Right lobe of liver (tissue), 6 donors: Measurements from ENCODE around the gene PXMP4. TPM values are rescaled to one million over a fixed set of nuclear protein-coding genes. Genes with fewer than 3 reads are reported as not detected.

Experiments
- ATAC-seq, 4 donors: fragments of 200-7000 bp; cut with Tn5 transposase; one replicate each; pipeline ENCODE4 v1.9.1; 2020; ENCODE audit warnings: mild to moderate bottlenecking in 4 of 4, moderate library complexity in 4 of 4
- DNase-seq, 3 donors: peaks; one replicate each; pipeline ENCODE4 v3.0.0-alpha.2; 2020
- H3K27ac ChIP-seq, 3 donors: fragments of 200-600 bp; one replicate each; pipeline ENCODE4 v1.8.0; 2022
- H3K27me3 ChIP-seq, 2 donors: fragments of 200-600 bp; one replicate each; pipeline ENCODE4 v1.8.0; 2022
- H3K36me3 ChIP-seq, 4 donors: fragments of 200-600 bp; sonication (generic) in 1 of 4; one replicate each; pipeline versions ENCODE4 v1.5.1 to v1.8.0; 2017 to 2022; ENCODE audit warnings: control low read depth in 1 of 4
- H3K4me1 ChIP-seq, 4 donors: fragments of 200-600 bp; sonication (generic) in 1 of 4; one replicate each; pipeline versions ENCODE4 v1.5.1 to v1.8.0; 2017 to 2022; ENCODE audit warnings: control low read depth in 1 of 4
- H3K4me3 ChIP-seq, 3 donors: fragments of 200-600 bp; one replicate each; pipeline ENCODE4 v1.8.0; 2022
- H3K9me3 ChIP-seq, 4 donors: fragments of 200-600 bp; sonication (generic) in 1 of 4; one replicate each; pipeline versions ENCODE4 v1.5.1 to v1.8.0; 2017 to 2022; ENCODE audit warnings: control low read depth in 1 of 4
- CTCF ChIP-seq, 4 donors: fragments of 200-600 bp in 3 of 4; fragments of 450-650 bp in 1 of 4; IDR thresholded peaks; one replicate each; pipeline versions ENCODE4 v1.5.1 to v1.8.0; 2016 to 2022; ENCODE audit warnings: antibody characterized with exemption in 4 of 4, mild to moderate bottlenecking in 2 of 4
- POLR2A ChIP-seq: fragments of 450-650 bp; IDR thresholded peaks from one replicate; pipeline ENCODE4 v1.6.1; 2017; ENCODE audit warnings: antibody characterized with exemption, mild to moderate bottlenecking
- WGBS: methylation state at CpG from one replicate; pipeline ENCODE4 v1.1.6; 2018; ENCODE audit warnings: low coverage, low lambda C conversion rate; ENCODE audit not compliant: insufficient coverage; ENCODE audit errors: missing lambda C conversion rate; 5-methylcytosine and 5-hydroxymethylcytosine counted together
- intact Hi-C, 2 donors: fragments of 100-400 bp; cut with DNase I; formaldehyde crosslinking; loops; one replicate each; pipeline versions ENCODE4 v1.11.2 to v1.14.1; 2022
- total RNA-seq, 6 experiments: library from RNA; depleted of rRNA in 2 of 6; stranded (reverse); fragments of >200 nt in 2 of 6; fragmentation: NEBNext Ultra II Directional in 3 of 6; extraction: Animal tissue kit (Norgen Biotek cat#: 25700) in 3 of 6; gene quantifications; one replicate each; pipeline versions ENCODE4 v1.1.0 to v1.2.4, GENCODE V29; 2016 to 2023
- donor health status: DM: no; HTN: yes; CAD: no.
- donor health status: DM: no; HTN: no; CAD: no.
- donor health status: DM: no; HTN: no; CAD: no.
- donor health status: DM: no; HTN: yes; CAD: no.
- donor health status: DM: no; HTN: yes; CAD: no.

The PXMP4 gene
- total RNA-seq, 6 experiments from 2014 or later: 5.5 to 17.8 (median 12.9) TPM

GRCh38 chr20:33660035-33660684 lies 60.0 kb downstream of the PXMP4 start:
- Histone ChIP-seq H3K27me3 (no peaks in the 10 kb centered on the region), H3K4me1 (peaks cover 0 to 12% (median 4%) of the 10 kb centered on the region in 4 donors), H3K36me3 (peaks cover 0 to 7% (median 0%) of the 10 kb centered on the region in 4 donors), H3K27ac (no peak overlapping the region), H3K9me3 (no peaks in the 10 kb centered on the region), H3K4me3 (no peak overlapping the region)
- DNase-seq (no peak), ATAC-seq (no peak)
- no peak for TF ChIP-seq CTCF (IDR thresholded peaks at IDR 0.05)
- TF ChIP-seq POLR2A: no peak
- intact Hi-C loops: no loop called here
- WGBS: no CpG with 5 or more reads among the region's 21 CpGs

GRCh38 chr20:33659341-33660034 lies 60.6 kb downstream of the PXMP4 start:
- Histone ChIP-seq H3K36me3 (peaks cover 0 to 7% (median 0%) of the 10 kb centered on the region in 4 donors), H3K4me3 (no peak overlapping the region), H3K4me1 (peaks cover 0 to 12% (median 4%) of the 10 kb centered on the region in 4 donors), H3K9me3 (no peaks in the 10 kb centered on the region), H3K27ac (no peak overlapping the region), H3K27me3 (no peaks in the 10 kb centered on the region)
- WGBS: 100% methylated on average over 2 of the region's 32 CpGs
- intact Hi-C loops: loop anchor here (5.0 to 10.0 kb wide), 2 partner anchors 195 to 197 kb away; no protein-coding TSS in a partner anchor
- ATAC-seq: no peak
- no peak for TF ChIP-seq POLR2A
- no peak for TF ChIP-seq CTCF (IDR thresholded peaks at IDR 0.05)
- no peak for DNase-seq

GRCh38 chr20:33658929-33659328 lies 61.2 kb downstream of the PXMP4 start:
- no peak for DNase-seq
- no peak overlapping the region for H3K27ac ChIP-seq
- no peaks in the 10 kb centered on the region for H3K27me3 ChIP-seq
- H3K36me3 ChIP-seq: peaks cover 0 to 7% (median 0%) of the 10 kb centered on the region in 4 donors
- no peak for TF ChIP-seq CTCF (IDR thresholded peaks at IDR 0.05)
- TF ChIP-seq POLR2A: no peak
- no peak for ATAC-seq
- H3K4me3 ChIP-seq: no peak overlapping the region
- intact Hi-C loops: loop anchor here (5.0 to 10.0 kb wide), 2 partner anchors 194 to 197 kb away; no protein-coding TSS in a partner anchor
- 100% methylated on average over 3 of the region's 4 CpGs for WGBS
- H3K9me3 ChIP-seq: no peaks in the 10 kb centered on the region
- H3K4me1 ChIP-seq: peaks cover 0 to 8% (median 4%) of the 10 kb centered on the region in 4 donors

GRCh38 chr20:33658510-33658909 lies 61.6 kb downstream of the PXMP4 start:
- Histone ChIP-seq H3K4me3 (no peak overlapping the region), H3K27ac (no peak overlapping the region), H3K36me3 (peaks cover 0 to 7% (median 0%) of the 10 kb centered on the region in 4 donors), H3K9me3 (no peaks in the 10 kb centered on the region), H3K27me3 (no peaks in the 10 kb centered on the region), H3K4me1 (peaks cover 0 to 8% (median 4%) of the 10 kb centered on the region in 4 donors)
- TF ChIP-seq POLR2A: no peak
- DNase-seq: no peak
- no CpG with 5 or more reads among the region's 8 CpGs for WGBS
- no peak for ATAC-seq
- intact Hi-C loops: loop anchor here (5.0 to 10.0 kb wide), 2 partner anchors 194 to 196 kb away; no protein-coding TSS in a partner anchor

GRCh38 chr20:33657704-33658095 lies 62.4 kb downstream of the PXMP4 start:
- intact Hi-C loops: loop anchor here (5.0 to 10.0 kb wide), 2 partner anchors 193 to 195 kb away; no protein-coding TSS in a partner anchor
- Histone ChIP-seq H3K36me3 (peaks cover 0 to 7% (median 0%) of the 10 kb centered on the region in 4 donors), H3K27me3 (no peaks in the 10 kb centered on the region), H3K9me3 (no peaks in the 10 kb centered on the region), H3K4me1 (peaks cover 0 to 5% (median 1%) of the 10 kb centered on the region in 4 donors), H3K27ac (no peak overlapping the region), H3K4me3 (no peak overlapping the region)
- no peak for TF ChIP-seq POLR2A
- TF ChIP-seq CTCF (IDR thresholded peaks at IDR 0.05): no peak
- DNase-seq (no peak), ATAC-seq (no peak)
- WGBS: no CpG with 5 or more reads among the region's 12 CpGs
